ENCODE data around the gene ACSL4.
"Not testable (repeated sequence)": the region's sequence is repeated elsewhere in the genome, so short reads cannot be mapped to it uniquely, and the experiment has no call there.

Gene ACSL4

DNA sequence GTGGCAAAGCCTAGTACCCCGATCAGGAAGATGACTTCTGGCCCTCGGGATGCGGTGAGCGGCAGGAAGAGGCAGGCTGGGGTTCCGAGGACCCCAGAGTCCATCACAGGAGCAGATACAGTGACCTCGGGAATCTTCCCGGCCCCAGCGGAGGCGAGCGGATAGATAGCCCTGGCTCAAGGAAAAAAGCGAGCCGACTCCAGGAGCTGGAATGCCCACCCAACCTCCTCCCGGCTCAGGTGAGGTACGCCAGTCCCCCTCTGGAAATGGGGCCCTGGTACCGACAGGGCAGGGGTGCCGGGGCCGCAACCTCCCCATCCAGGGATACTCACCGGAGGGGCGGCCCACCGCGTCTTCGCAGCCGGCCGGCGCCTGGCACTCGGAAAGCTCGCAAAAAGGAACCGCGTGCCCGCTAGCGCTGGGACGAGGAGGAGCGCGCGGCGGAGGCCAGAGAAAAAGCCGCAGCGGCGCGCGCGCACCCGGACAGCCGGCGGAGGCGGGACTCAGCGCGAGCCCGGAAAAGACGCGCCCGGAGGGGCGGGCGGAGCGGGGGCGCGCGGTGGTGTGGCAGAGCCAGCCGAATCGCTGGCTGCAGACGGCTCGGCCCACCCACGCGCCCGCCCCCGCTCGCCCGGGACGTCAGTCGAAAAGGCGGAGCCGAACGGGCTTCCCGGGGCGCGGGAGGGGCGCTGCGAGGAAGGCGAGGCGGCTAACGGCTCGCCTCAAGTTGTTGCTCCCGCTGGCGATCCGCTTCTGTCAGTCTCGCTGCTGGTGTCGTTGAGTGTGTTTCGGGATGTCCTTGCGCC, at the start of gene ACSL4:
Gene ACSL4 (minus strand): TSS at position 451 of the 806 bp plus-strand sequence. CDS start 49,894 bp downstream, outside the sequence.
- DNase-seq (ENCODE audit: low read depth) = peak; percentile 72

DNA sequence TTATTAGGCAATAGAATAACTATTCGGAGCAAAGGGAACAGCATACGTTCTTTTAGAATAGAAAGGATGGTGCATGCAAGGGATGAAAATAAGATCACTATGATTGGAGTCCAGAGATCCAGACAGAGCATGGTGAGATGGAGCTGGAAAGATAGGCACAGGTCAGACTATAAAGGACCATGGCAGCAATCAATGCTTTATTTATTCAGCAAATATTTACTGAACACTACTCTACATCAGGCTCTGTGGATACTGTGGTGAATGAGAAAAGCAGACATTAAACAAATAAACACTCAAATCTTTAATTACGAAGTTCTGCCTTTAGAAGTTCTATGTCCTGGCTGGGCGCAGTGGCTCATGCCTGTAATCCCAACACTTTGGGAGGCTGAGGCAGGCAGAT, 44.7 kb upstream of the ACSL4 start:
- no peak for DNase-seq (ENCODE audit: low read depth)

DNA sequence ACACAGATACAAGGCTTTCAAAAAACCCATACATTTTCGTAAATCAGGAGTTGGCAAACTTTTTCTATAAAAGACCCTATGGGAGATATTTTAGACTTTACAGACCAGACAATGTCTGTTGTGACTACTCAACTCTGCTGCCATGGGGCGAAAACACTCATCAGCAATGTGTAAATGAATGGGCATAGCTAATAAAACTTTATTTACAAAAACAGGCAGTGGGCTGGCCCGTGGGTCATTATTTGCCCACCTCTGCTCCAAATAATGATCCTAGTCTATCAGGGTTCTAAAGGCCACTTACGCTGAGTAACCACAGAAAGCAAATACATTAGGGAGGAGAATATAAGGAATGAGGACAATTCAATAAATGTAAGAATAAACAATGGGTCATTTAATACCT, 43.9 kb upstream of the ACSL4 start:
- no peak for DNase-seq (ENCODE audit: low read depth)

DNA sequence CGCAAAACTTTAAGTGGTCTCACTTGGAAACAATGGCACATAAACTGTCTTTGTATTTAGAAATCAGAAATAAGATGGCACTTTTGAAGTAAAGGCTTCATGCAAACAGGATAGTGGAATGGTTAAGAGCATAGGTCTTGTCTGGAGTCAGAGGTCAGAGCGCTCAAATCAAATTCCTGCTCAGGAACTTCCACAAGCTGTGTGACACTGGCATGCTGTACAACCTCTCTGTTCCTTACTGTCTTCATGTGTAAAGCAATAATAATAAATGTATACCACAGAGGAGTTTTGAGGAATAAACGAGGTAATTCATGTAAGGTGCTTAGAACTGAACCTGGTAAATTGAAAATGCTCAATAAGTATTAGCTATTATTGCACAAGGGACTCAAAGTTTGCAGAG, 43.4 kb upstream of the ACSL4 start:
- no peak for DNase-seq (ENCODE audit: low read depth)

DNA sequence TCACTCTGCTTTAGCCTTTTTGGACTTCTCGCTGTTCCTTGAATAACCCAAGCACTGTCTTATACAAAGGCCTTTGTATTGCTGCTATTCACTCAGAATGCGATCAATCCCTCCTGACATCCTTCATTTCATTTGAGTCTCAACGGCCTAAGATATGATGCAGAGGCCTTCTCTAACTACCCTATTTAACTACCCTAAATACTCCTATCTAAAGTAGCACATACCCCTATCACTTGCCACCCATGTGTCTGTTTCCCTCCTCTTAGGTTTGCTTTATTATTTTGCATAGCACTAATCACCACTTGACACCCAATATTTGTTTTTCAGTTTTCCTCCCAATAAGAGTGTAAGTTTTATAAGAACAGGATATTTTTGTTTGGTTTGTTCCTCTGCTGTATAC, 42.3 kb upstream of the ACSL4 start:
- DNase-seq (ENCODE audit: low read depth) = no peak

DNA sequence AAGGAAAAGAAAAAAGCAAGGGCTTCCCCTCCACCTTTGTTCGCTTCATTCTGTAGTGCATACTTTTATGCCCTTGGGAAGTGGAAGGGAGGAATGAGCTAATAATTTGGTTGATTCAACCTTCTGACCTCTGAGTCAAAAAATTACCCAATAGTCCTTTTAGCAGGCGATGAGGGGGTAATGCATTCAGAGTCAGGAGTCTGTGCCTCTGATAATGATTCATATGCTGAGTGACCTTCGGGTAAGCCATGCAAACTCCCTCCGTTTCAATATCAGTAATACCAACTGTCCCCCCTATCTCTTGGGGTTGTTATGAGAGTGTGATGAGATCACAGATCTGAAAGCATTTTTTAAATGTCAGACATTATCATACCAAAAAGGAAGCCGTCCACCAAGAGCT, 41.6 kb upstream of the ACSL4 start:
- peak; percentile 80 for DNase-seq (ENCODE audit: low read depth)

DNA sequence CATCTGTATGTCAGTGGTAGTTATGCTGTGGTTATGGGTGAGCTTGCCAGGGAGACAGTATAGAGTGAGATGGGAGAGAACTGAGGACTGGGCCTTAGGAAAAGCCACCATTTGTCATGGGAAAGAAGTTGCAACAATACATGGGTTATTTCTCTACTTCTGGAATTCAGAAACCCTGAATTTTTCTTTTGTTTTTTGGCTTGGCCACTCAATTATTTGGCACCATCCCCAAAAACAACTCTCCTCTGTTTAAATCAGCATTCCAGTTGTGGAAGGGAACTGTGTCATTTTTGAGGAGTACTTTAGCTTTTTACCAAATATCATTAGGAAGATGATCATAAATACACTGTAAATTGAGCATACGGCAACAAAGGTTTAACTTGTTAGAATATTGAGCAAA, 41.1 kb upstream of the ACSL4 start:
- DNase-seq (ENCODE audit: low read depth) = peak; percentile 22

DNA sequence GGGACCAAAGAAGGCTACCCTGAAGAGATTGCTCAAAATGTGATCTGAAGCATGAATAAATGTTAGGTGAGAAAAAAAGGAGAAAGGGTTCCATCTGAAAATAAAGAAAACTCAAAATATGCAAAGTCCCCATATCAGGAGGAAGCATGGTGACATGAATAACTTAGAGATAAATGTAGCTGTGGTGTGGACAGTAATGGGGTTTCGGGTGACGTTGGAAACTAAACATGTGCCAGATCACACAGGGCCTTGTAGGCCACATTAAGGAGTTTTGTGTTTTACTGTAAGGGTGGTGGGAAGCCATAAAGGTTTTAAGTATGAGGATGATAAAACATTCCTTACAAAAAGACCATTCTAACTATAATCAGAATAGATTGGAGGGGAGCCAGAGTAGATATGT, 40.3 kb upstream of the ACSL4 start:
- DNase-seq (ENCODE audit: low read depth) = no peak

DNA sequence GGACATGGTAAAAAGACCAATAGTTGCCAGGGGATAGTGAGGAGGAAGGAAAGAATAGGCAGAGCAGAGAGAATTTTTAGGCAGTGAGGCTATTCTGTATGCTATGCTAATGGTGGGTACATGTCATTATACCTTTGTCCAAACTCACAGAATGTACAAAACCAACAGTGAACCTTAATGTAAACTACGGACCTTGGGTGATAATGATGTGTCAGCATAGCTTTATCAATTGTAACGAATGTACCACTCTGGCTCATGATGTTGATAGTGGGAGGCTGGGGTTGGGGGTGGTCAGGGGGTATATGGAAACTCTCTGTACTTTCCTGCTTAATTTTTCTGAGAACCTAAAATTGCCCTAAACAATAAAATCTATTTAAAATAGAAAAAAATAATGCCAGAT, 37.7 kb upstream of the ACSL4 start:
- DNase-seq (ENCODE audit: low read depth) = no peak

DNA sequence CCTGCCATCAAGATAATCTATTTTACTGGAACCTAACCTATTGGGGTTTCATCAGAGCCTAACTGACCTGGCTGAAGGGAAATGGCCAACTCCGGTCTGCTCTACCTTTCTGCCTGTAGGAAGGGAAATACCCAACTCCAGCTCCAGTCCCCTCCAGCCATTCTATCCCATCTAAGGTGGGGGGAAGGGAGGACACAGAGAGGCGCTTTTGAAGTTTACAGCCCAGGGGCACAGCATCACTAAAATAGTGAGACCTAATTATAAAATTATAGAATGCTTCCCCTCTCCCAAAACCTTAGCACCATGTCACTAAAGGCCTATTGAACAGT, 27.8 kb upstream of the ACSL4 start:
- DNase-seq (ENCODE audit: low read depth) = no peak

DNA sequence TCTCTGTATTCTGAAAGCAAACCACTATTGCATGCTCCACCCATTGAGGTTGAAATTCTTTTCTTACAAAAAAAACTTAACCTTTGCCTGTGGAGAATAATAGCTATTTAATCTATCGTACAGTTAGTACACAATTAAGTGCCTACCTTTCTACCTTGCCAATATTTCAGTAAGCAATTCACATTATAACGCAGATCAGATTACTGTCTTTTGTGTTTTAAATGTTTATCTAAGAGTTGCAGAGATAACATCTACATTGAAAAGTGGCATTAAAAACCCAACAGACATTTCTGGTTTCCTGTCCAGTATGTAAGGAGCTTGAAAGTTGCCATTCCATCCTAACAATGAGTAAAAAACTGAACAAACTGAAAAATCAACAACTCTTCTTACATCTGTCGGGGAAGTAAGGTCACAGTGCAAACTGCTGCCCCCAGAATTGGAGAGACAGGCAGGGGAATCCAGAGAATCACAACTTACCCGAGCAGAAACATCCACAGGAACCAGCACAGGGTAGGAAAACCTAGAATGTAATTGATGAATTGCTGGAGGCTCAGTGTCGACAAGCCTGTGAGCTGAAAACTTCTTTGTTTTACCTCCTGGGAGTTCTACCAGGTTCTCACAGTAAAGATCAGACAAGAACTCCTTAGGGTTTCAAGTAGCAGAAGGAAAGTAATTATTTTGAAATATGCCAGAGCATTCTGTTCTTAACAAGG, 27.3 kb upstream of the ACSL4 start:
- no peak for DNase-seq (ENCODE audit: low read depth)

DNA sequence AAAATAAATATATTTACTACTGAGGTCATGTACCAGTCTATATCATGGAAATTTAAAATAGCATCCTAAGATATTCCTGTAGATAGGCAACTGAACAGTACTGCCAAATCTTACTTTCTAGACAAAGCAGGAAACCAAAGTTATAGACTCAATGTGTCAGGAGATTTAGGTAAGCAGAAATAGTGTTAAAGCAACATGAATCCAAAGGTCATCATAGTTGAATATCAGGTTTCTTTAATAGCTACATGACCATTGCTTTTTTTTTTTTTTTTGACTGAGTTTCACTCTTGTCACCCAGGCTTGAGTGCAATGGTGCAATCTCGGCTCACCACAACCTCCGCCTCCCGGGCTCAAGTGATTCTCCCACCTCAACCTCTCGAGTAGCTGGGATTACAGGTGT, 20.2 kb upstream of the ACSL4 start:
- DNase-seq (ENCODE audit: low read depth) = no peak

DNA sequence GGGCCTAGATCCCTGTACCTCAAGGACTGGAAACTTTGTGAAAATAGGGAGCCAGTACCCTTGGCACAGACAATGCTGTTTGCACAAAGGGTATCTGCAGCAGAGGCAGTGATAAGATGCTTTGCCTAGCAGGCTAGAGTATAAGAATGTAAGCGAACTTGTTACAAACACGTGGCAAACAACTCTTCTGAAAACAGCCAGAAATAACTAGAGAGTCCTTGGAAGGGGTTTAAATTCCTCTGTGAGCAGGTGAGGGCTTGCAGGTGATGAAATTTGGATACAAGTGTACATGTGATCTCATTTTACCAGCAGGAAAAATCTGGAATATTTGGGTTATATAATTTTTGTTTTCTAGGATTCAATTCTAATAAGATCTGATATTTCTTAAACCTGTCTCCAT, 18.6 kb upstream of the ACSL4 start:
- DNase-seq (ENCODE audit: low read depth) = no peak

DNA sequence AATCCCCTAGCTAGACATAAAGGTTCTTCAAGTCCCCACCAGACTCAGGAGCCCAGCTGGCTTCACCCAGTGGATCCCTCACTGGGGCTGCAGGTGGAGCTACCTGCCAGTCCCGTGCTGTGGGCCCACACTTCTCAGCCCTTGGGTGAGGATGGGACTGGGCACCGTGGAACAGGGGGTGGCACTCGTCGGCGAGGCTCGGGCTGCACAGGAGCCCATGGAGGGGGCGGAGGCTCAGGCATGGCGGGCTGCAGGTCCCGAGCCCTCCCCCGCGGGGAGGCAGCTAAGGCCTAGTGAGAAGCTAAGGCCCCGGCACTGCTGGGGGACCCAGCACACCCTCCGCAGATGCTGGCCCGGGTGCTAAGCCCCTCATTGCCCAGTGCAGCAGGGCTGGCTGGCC, 16.1 kb upstream of the ACSL4 start:
- no peak for DNase-seq (ENCODE audit: low read depth)

DNA sequence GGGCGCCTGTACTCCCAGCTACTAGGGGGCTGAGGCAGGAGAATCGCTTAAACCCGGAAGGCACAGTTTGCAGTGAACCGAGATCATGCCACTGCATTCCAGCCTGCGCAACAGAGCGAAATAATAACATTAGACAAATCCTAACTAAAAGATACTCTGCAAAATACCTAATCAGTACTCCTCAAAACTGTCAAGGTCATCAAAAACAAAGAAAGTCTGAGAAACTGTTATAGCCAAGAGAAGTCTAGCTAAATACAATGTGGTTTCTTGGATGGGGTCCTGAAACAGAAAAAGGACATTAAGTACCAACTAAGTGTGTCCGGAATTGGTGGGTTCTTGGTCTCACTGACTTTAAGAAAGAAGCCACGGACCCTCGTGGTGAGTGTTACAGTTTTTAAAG, 14.6 kb upstream of the ACSL4 start:
- DNase-seq (ENCODE audit: low read depth) = no peak

DNA sequence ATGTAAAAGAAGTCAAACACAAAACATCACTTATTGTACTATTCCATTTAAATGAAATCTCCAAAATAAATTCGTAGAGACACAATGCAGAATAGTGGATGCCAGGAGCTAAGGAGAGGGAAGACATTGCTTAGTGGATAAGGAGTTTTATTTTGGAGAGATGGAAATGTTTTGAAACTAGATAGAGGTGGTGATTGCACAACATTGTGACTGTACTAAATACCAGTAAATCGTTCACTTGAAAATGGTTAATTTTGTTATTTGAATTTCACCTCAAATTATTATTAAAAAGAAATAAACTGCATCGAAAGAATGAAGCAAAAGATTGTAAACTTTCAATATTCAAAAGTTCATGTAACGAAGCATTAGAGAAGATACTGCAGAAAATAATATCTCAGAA, 9.7 kb upstream of the ACSL4 start:
- no peak for DNase-seq (ENCODE audit: low read depth)

DNA sequence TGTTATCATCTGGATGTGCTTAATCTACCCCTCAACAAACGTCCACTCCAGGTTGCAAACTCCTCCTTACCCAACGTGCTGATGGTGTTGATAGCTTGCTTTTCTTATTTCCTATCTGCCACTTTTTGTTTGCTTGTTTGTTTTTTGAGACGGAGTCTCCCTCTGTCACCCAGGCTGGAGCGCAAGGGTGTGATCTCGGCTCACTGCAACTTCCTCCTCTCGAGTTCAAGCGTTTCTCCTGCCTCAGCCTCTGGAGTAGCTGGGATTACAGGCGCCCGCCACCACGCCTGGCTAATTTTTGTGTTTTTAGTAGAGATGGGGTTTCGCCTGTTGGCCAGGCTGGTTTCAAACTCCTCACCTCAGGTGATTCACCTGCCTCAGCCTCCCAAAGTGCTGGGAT, 7.8 kb upstream of the ACSL4 start:
- DNase-seq (ENCODE audit: low read depth) = not testable (repeated sequence)

DNA sequence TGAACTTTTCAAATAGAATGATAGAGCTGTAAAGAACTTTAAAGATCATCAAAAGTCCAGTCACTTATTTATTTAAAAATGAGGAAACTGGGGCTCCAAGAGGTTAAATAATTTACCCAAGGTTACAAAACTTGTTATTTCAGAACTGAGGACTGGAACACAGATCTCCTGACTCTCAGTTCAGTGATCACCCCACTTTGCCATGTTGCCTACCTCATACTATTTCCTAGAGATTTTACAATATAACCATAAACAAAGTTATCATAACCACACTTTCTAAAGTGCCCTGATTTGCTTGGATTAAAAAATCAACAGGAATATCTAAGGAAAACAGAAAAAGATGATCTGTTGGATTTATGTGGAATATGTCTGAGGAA, 7.4 kb upstream of the ACSL4 start:
- no peak for DNase-seq (ENCODE audit: low read depth)

DNA sequence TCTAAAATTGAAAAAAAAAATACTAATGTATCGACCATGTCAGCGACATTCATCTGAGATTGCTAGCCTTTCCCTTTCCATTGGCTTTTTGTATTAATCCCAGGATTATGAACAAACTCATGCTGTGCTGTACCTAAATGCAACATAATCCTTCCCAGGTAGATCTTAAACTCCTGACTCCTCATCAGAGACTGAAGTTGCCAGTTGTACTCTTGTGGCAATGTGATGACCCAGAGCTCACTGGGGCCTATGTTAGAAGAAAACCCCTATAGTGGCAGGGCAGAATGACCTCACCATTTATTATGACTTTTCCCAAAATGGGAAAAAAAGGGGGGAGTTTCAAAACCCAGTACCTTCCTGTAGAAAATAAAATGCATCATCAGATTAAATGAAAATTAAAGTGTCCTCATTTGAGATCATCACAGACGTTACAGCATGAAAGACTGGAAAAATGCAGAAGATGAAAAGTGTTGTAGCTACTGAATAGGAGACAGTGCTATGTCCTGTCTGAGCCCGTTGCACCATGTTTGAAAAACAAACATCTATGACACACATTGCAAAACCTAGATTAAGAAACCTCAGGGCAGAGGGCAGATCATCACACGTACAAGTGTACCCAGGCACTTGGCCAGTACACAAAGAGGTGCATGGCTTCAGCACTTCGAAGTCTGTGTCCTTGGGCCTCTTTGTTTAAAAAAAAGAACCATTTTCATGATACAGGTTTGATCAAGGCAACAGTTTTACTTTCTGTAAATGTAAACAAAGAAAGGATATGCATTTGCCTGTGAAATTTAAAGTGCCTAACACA, 6.8 kb upstream of the ACSL4 start:
- DNase-seq (ENCODE audit: low read depth) = no peak

DNA sequence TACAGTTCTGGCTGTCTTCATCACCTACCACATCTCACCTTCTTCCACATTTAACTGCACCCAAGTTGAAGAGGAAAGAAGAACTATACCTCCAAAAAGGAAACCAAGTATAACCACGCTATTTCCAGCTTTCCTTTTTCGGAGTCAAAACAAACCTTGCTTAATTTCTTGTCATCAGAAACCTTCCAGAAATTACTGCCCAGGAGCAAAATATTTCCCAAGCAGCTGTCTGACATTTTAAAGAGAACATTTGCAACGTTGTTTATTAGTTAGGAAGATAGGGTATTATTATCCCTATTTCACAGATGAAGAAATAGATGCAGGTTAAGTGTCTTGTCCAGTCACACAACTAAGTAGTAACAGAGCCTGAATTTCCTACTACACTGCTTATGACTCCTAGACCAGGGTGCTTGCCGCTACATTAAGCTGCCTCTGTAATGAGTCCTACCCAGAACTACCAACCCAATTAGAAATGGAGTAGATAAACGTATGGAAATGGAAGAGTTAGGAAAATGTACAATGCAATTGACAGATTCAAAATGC, 2.2 kb upstream of the ACSL4 start:
- DNase-seq (ENCODE audit: low read depth) = no peak

DNA sequence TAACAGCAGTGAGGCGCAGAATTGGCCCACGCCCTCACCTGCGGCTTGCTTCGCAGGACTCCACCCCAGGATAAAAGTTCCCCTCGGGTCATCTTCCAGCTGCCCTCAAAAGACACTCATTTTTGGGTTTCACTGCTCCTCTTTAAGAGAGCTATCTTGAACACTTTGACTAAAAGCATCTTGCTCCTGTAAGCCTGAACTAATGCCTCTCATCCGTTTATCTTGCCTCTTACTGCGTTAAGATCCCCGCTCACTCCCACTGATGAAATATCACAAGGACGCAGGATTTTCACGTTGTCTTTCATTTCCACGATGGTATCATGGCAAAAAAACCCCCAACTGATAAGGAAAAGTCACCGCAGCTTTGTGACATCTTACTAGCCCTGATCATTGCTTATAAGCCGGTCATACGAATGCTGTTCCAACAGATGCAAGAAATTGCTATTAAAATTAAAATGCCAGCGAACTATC, 591 bp upstream of the ACSL4 start:
- no peak for DNase-seq (ENCODE audit: low read depth)

DNA sequence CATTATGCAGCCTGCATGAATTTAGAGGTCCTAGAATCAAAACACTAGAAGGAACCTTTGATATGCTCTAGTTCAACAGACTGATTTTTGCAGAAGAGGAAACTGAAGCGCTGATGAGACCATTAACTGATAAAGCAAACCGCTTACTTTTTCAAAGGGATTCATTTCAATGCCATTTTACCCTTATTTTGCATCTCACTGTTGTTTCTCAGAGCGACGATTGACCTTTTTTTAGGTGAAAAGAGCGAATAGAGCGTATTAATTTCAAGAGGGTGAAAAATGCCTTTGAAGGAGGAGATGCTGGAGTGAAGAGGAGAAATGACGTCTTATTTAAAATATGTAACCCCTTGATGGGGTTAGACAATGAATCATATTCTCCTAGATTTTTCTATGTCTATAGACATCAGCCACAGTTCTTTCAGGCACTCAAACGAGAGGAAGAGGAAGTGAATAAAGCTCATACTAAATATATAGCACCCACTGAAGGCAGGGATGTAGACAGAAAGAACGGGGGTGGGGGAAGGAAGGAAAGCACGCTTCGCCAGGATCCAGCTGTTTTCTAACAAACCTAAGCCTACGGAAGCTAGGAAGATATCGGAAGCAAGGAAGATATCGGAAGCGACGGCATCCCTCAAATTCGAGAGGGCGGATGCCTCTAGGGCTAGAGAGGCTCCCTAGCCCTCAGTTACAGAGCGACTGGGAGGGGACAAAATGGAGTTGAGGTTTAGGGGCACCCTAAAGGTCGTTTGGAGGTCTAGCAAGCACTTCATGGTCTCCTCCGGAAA, 848 bp downstream of the ACSL4 start:
- no peak for DNase-seq (ENCODE audit: low read depth)

Measured in stromal cell of bone marrow (primary cell).